CD14-positive monocyte (primary cell): ENCODE measurements around the gene ZAR1L. TPM values are rescaled to one million over a fixed set of nuclear protein-coding genes. Genes with fewer than 3 reads are reported as not detected.
A peak's percentile ranks its signal among the peaks of the same experiment; 100 is the strongest.

Experiments
- DNase-seq, 3 donors: peaks; one replicate each; pipeline ENCODE4 v3.0.0-alpha.2; 2011 to 2022
- H2AFZ ChIP-seq: 2 replicates; pipeline ENCODE4 v1.6.0; 2012; ENCODE audit warnings: mild to moderate bottlenecking, low read depth, low read length, inconsistent platforms; ENCODE audit not compliant: insufficient read depth, poor library complexity, severe bottlenecking
- H3K27ac ChIP-seq, 2 donors: 1 replicate in 1 of 2; 2 replicates in 1 of 2; pipeline ENCODE4 v1.5.1; 2012 to 2013; ENCODE audit warnings: low read length in 2 of 2, control low read depth in 1 of 2, inconsistent platforms in 1 of 2, low read depth in 1 of 2, mild to moderate bottlenecking in 1 of 2
- H3K27me3 ChIP-seq, 2 donors: one replicate each; pipeline versions ENCODE4 v1.6.0 to v1.6.1; 2011 to 2013; ENCODE audit warnings: low read length in 2 of 2; ENCODE audit not compliant: control insufficient read depth in 2 of 2, insufficient read depth in 2 of 2
- H3K36me3 ChIP-seq, 2 donors: replicated peaks in 1 of 2; 1 replicate in 1 of 2; 2 replicates in 1 of 2; pipeline versions ENCODE4 v1.5.1 to v1.6.1; 2012 to 2013; ENCODE audit warnings: low read length in 2 of 2, control low read depth in 1 of 2, inconsistent platforms in 1 of 2, mild to moderate bottlenecking in 1 of 2; ENCODE audit not compliant: insufficient read depth in 2 of 2, control insufficient read depth in 1 of 2
- H3K4me1 ChIP-seq, 2 donors: 1 replicate in 1 of 2; 2 replicates in 1 of 2; pipeline versions ENCODE4 v1.5.1 to v1.6.1; 2012 to 2013; ENCODE audit warnings: low read length in 2 of 2, control low read depth in 1 of 2, inconsistent platforms in 1 of 2, mild to moderate bottlenecking in 1 of 2, moderate library complexity in 1 of 2; ENCODE audit not compliant: insufficient read depth in 2 of 2, control insufficient read depth in 1 of 2
- H3K4me2 ChIP-seq: replicated peaks from 2 replicates; pipeline ENCODE3; 2012; ENCODE audit warnings: low read length, moderate library complexity, mild to moderate bottlenecking; ENCODE audit not compliant: poor library complexity, severe bottlenecking; ENCODE audit errors: extremely low read depth
- H3K4me3 ChIP-seq, 3 experiments: fragments of 200-600 bp in 1 of 3; sonication (generic) in 1 of 3; replicated peaks in 1 of 3; 1 replicate in 2 of 3; 2 replicates in 1 of 3; pipeline ENCODE4 v1.5.1; 2011 to 2013; ENCODE audit warnings: low read length in 3 of 3, mild to moderate bottlenecking in 3 of 3, control low read depth in 2 of 3, low read depth in 2 of 3, inconsistent platforms in 1 of 3, moderate library complexity in 1 of 3
- H3K79me2 ChIP-seq: 2 replicates; pipeline ENCODE4 v1.6.0; 2012; ENCODE audit warnings: mild to moderate bottlenecking, control low read depth, inconsistent platforms, low read length, moderate library complexity; ENCODE audit not compliant: insufficient read depth
- H3K9ac ChIP-seq: 2 replicates; pipeline ENCODE4 v1.6.0; 2017; ENCODE audit warnings: low read length, mild to moderate bottlenecking; ENCODE audit not compliant: insufficient read depth, poor library complexity, severe bottlenecking
- H3K9me3 ChIP-seq, 2 donors: replicated peaks in 1 of 2; 1 replicate in 1 of 2; 2 replicates in 1 of 2; pipeline versions ENCODE4 v1.5.1 to v1.6.1; 2012 to 2013; ENCODE audit warnings: low read length in 2 of 2, control low read depth in 1 of 2; ENCODE audit not compliant: control insufficient read depth in 1 of 2, insufficient read depth in 1 of 2
- H4K20me1 ChIP-seq: 2 replicates; pipeline ENCODE4 v1.6.0; 2012; ENCODE audit warnings: mild to moderate bottlenecking, low read length, control low read depth, moderate library complexity; ENCODE audit not compliant: insufficient read depth
- H3K27ac Mint-ChIP-seq, 7 donors: one replicate each; pipeline ENCODE4 v1.8.0; 2020; ENCODE audit warnings: mild to moderate bottlenecking in 7 of 7, mixed read lengths in 7 of 7, moderate library complexity in 6 of 7, inconsistent platforms in 2 of 7
- H3K27me3 Mint-ChIP-seq, 3 donors: one replicate each; pipeline ENCODE4 v1.8.0; 2021 to 2022; ENCODE audit warnings: low read depth in 3 of 3, mild to moderate bottlenecking in 3 of 3, mixed read lengths in 3 of 3, moderate library complexity in 3 of 3, inconsistent platforms in 1 of 3
- H3K36me3 Mint-ChIP-seq, 2 donors: one replicate each; pipeline ENCODE4 v1.8.0; 2020; ENCODE audit warnings: mixed read lengths in 2 of 2, inconsistent platforms in 1 of 2, mild to moderate bottlenecking in 1 of 2
- H3K4me1 Mint-ChIP-seq: one replicate; pipeline ENCODE4 v1.8.0; 2020; ENCODE audit warnings: mild to moderate bottlenecking, mixed read lengths
- H3K4me3 Mint-ChIP-seq, 2 donors: one replicate each; pipeline ENCODE4 v1.8.0; 2020; ENCODE audit warnings: mild to moderate bottlenecking in 2 of 2, mixed read lengths in 2 of 2, moderate library complexity in 1 of 2
- H3K9me3 Mint-ChIP-seq, 7 donors: one replicate each; pipeline ENCODE4 v1.8.0; 2020 to 2022; ENCODE audit warnings: mixed read lengths in 7 of 7, mild to moderate bottlenecking in 6 of 7, moderate library complexity in 6 of 7, inconsistent platforms in 2 of 7
- WGBS: methylation state at CpG from one replicate; pipeline ENCODE4 v1.1.5; 2013; ENCODE audit warnings: missing lambda C conversion rate; ENCODE audit not compliant: insufficient coverage; 5-methylcytosine and 5-hydroxymethylcytosine counted together
- intact Hi-C, 2 donors: fragments of 100-400 bp; cut with micrococcal nuclease; formaldehyde crosslinking; loops; one replicate each; pipeline versions ENCODE4 v1.15.0 to v1.15.1; 2023
- polyA plus RNA-seq, 3 donors: library from polyadenylated mRNA; depleted of rRNA in 1 of 3; unstranded in 2 of 3; stranded (reverse) in 1 of 3; fragments of 300-500 nt in 2 of 3; fragments of >200 nt in 1 of 3; fragmentation: Illumina TruSeq in 2 of 3; gene quantifications; 1 replicate in 2 of 3; 2 replicates in 1 of 3; pipeline ENCODE4 v1.2.3, GENCODE V29; 2012 to 2021
- TF ChIP-seq, protein P1 (sequence below): fragments of 200-600 bp; IDR thresholded peaks from one replicate; pipeline ENCODE4 v1.8.0; 2022; ENCODE audit warnings: antibody characterized with exemption, mild to moderate bottlenecking

Gene ZAR1L
- polyA plus RNA-seq, 3 donors = not detected

DNA sequence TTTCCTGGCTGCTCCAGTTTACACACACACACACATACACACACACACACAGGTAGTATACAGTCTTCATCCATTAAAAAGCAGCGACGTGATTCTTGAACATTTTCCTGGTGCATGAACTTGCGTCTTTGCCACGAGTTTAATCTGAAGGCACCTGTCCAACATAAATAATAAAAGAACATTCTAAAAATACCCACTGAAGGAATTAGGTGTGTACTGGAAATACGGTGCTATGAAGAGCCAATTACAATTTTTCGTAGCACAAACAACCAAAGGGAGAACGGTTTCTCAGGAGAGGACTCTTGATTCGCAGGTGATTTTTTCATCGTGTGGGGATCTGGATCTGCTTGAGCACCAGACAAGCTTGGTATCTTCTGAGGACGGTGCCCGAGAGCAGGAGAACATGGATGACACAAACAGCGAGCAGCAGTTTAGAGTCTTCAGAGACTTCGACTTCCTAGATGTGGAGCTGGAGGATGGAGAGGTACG is 61.2 kb downstream of the ZAR1L start:
- peaks cover 82 to 89% of the 10 kb centered on the region in 2 donors for H3K36me3 Mint-ChIP-seq
- WGBS = 98% methylated on average over 7 of the region's 14 CpGs
- no peak overlapping the region for H2AFZ ChIP-seq
- no peaks in the 10 kb centered on the region for H3K4me1 Mint-ChIP-seq
- TF ChIP-seq, protein P1, sequence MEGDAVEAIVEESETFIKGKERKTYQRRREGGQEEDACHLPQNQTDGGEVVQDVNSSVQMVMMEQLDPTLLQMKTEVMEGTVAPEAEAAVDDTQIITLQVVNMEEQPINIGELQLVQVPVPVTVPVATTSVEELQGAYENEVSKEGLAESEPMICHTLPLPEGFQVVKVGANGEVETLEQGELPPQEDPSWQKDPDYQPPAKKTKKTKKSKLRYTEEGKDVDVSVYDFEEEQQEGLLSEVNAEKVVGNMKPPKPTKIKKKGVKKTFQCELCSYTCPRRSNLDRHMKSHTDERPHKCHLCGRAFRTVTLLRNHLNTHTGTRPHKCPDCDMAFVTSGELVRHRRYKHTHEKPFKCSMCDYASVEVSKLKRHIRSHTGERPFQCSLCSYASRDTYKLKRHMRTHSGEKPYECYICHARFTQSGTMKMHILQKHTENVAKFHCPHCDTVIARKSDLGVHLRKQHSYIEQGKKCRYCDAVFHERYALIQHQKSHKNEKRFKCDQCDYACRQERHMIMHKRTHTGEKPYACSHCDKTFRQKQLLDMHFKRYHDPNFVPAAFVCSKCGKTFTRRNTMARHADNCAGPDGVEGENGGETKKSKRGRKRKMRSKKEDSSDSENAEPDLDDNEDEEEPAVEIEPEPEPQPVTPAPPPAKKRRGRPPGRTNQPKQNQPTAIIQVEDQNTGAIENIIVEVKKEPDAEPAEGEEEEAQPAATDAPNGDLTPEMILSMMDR = no peak
- no peaks in the 10 kb centered on the region for H3K4me1 ChIP-seq
- H3K9me3 ChIP-seq = no peaks in the 10 kb centered on the region
- no peak for DNase-seq
- H3K27ac ChIP-seq = no peak overlapping the region
- no peaks in the 10 kb centered on the region for H3K79me2 ChIP-seq
- no peak overlapping the region for H3K4me2 ChIP-seq
- peaks cover 96 to 100% of the 10 kb centered on the region in 2 donors for H3K36me3 ChIP-seq
- H3K9ac ChIP-seq = no peak overlapping the region
- no peak overlapping the region for H3K4me3 ChIP-seq
- no peaks in the 10 kb centered on the region for H3K27me3 ChIP-seq
- H3K27ac Mint-ChIP-seq = peak overlapping the region in 2 of 7 donors; percentile 54 to 71
- no peaks in the 10 kb centered on the region for H4K20me1 ChIP-seq
- intact Hi-C loops = no loop called here
- no peaks in the 10 kb centered on the region for H3K9me3 Mint-ChIP-seq
- peaks cover 0 to 2% (median 0%) of the 10 kb centered on the region in 3 donors for H3K27me3 Mint-ChIP-seq
- no peak overlapping the region for H3K4me3 Mint-ChIP-seq

Other genes starting within 250 kb of the ZAR1L start
- under 1 TPM; 0.32 to 0.36 (median 0.36) TPM for gene BRCA2, start 145 bp upstream of the ZAR1L start, polyA plus RNA-seq
- 10 to 100 TPM; 50.9 to 82.5 (median 81.5) TPM for gene N4BP2L1, start 112.8 kb upstream of the ZAR1L start, polyA plus RNA-seq
- gene N4BP2L2, start 223.4 kb upstream of the ZAR1L start, polyA plus RNA-seq = 100 to 1,000 TPM in 1 of 3 donors, 10 to 100 TPM in 2; 94.2 to 105 (median 96.4) TPM